HCT116 (cell line): ENCODE results near the gene LASP1NB.

Experiments used
- CTCF ChIP-seq, 3 experiments: fragments of 200-600 bp in 1 of 3; sonication (generic) in 1 of 3; IDR thresholded peaks in 2 of 3; conservative IDR thresholded peaks in 1 of 3; 2 replicates each; pipeline ENCODE4 v1.5.1; 2012 to 2017; ENCODE audit warnings: low read depth in 2 of 3, low read length in 2 of 3, antibody characterized with exemption in 1 of 3, borderline replicate concordance in 1 of 3, control low read depth in 1 of 3, mild to moderate bottlenecking in 1 of 3, mixed read lengths in 1 of 3, mixed run types in 1 of 3, moderate library complexity in 1 of 3; ENCODE audit not compliant: insufficient read depth in 1 of 3
- POLR2A ChIP-seq: IDR thresholded peaks from 2 replicates; pipeline ENCODE4 v1.7.0; 2011; ENCODE audit warnings: borderline replicate concordance; ENCODE audit not compliant: insufficient read depth, insufficient read length; ENCODE audit errors: extremely low read depth
- POLR2AphosphoS5 ChIP-seq: IDR thresholded peaks from 2 replicates; pipeline ENCODE4 v1.6.1; 2011; ENCODE audit warnings: mild to moderate bottlenecking, low read depth, low read length, moderate library complexity
- REST ChIP-seq: IDR thresholded peaks from 2 replicates; pipeline ENCODE4 v1.6.1; 2012; ENCODE audit warnings: low read depth

- TF ChIP-seq CTCF (IDR thresholded peaks at IDR 0.05 in 2 of 3, conservative IDR thresholded peaks at IDR 0.05 in 1 of 3; ENCODE audit: borderline replicate concordance in 1 of 3, insufficient read depth in 1 of 3, low read depth in 2 of 3, low read length in 2 of 3) (no peak), POLR2A (no peak), REST (no peak), POLR2AphosphoS5 (no peak)
Measured at GRCh38 chr17:38918129-38918913, 7.1 kb upstream of the LASP1NB start.
